Activated CD8-positive, alpha-beta memory T cell treated with anti-CD3 and anti-CD28 coated beads, Interleukin-2, amount 50 U/mL, for 1 hour (primary cell): ENCODE measurements around the gene B3GAT1.

Experiments
- DNase-seq: peaks from one replicate; pipeline ENCODE4 v3.0.0-alpha.2; 2020; ENCODE audit errors: extremely low read depth

Gene B3GAT1

DNA sequence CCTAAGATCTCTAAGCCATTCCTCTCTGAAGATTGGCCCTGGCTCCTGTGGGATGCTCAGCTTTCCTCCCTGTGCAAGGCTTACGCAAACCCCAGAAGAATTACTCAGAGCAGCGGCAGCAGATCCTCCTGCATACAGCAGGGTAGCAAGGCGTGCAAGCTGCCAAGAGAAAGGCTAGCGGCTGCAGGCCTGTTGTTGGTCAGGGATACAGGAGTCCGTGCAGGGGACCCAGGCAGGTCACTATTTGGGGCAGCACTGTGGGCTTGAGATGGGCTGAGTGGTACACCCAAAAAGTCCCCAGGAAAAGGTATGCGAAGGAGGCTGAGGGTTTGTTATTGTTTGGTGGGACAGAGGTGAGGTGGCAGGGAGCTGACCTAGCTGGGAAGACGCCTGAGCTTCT, 78.7 kb downstream of the B3GAT1 start:
- no peak for DNase-seq

DNA sequence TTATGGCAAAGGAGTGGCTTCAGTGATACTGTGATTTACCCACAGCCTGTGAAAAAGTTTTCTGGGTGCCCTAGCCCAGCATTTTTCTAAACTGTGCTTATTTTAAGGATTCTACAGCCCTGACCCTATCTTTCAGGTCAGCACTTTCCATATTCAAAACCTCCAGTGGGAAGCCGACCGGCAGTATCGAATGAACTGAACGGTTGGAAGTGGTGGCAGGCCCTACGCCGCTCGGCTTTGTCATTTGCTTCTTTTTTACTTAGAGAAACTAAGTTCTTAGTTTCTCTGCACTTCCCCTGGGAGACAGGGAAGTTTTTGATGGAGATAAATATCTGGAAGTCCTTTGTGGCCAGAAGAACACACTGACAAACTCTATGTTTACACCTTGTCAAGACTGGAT, 79.3 kb downstream of the B3GAT1 start:
- no peak for DNase-seq

DNA sequence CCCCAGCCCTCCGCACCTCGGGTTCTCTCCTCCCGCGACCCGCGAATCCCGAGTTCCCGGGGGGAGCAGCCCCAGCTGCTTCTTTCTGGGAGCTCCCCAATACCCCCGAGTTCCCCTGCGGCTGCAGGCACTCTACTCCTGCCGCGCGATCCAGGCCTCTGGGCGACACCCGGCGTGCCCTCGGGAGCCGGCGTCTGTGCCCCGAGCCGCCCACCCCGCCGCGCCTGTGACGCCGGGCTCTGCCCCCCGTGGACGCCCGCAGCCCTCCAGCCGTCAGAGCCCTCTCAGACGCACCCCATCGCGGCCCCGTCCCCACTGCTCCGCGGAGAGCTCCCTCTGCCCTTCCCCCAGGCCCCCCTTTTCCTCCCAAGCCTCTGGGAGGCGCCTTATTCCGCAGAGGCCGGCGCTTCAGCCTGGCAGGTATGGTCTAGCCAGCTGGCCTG, 79.8 kb downstream of the B3GAT1 start:
- DNase-seq: no peak

DNA sequence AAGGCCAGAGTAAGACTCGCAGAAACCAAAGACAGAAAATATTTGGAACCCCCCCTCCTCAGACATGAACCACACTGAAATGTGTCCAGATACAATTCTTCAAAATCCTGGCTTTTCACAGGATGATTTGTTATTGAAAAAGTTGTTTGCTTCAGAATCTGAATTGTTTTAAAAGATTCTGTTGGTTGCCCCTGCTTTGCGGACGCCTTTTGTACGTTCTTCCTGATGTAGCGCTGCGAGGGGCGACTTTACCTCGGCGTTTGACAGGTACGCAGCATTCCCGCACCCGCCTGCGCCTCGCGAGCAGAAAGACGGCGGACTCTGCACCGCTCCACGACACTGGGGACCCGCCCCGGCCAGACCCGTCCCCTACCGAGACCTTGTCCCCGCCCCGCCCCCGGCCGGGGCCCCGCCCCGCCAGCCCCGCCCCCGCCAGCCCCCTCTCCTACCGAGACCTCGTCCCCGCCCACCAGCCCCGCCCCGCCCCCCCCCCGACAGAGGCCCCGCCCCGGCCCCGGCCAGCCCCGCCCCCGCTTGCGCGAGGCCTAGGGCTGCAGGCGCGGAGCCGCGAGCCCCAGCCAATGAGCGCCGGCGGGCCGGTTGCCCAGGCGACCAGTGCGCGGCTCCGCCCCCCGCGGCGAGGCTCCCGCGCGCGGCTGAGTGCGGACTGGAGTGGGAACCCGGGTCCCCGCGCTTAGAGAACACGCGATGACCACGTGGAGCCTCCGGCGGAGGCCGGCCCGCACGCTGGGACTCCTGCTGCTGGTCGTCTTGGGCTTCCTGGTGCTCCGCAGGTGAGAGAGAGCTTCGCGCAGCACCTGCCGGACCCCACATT, 80.5 kb downstream of the B3GAT1 start, which contains the start of gene GLB1L2:
Gene GLB1L2, plus strand, starts transcription at position 635 of the 835 bp plus-strand sequence. Its CDS starts 74 bp downstream, at position 709.
- DNase-seq: peak; percentile 29

DNA sequence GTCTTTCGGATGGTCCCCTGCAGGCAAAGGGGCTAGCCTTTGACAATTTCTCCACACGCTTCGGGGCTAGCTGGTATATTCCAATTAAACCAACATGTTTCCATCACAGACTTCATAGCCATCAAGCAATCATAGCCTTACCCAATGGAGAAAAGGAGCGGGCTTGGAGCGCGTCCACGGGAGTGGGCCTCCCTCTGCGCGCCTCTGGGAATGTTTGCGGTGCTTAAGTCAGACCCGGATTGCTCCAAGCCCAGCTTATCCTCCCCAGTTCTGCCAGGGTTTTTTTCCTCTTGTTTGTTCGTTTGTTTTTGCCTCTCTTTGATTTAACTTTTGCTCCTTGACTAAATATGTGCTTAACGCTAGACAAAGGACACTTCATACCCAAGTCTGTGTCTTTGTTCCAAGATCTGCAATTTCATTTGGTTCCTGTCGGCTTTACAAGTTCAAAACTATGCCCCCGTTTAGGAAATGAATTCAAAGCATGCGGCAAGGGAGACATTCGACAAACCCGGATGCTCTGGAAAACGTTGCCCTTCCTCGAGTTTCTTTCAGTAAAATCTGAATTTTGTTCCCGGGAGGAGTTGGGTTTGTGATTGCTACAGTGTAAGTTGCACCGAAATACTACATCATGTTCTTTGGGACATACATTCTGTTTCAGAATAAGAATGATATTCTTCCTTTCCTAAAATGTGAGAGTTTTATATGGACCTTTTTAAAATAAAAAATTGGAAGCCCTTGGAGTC, 81.3 kb downstream of the B3GAT1 start:
- DNase-seq: no peak
